DOHH2 (cell line): ENCODE data around the gene SGPL1.

Experiments
- CTCF ChIP-seq: fragments of 200-600 bp; sonication (generic); IDR thresholded peaks from one replicate; pipeline ENCODE4 v1.5.1; 2014; ENCODE audit warnings: antibody characterized with exemption, mild to moderate bottlenecking, low read depth, low read length; ENCODE audit not compliant: poor library complexity, severe bottlenecking
- EZH2phosphoT487 ChIP-seq: fragments of 200-600 bp; sonication (generic); IDR thresholded peaks from 2 replicates; pipeline ENCODE4 v1.6.1; 2017; ENCODE audit warnings: borderline replicate concordance, mild to moderate bottlenecking, antibody characterized with exemption, low read length, moderate library complexity, mixed read lengths

GRCh38 chr10:70811881-70812280 lies 3.9 kb upstream of the SGPL1 start:
- TF ChIP-seq CTCF (no peak), EZH2phosphoT487 (no peak)
